NCI-H146 treated with DMSO at 0.1 percent for 48 hours (cell line): ENCODE data around the gene FRMD4A.
"Not testable (repeated sequence)": the region's sequence is repeated elsewhere in the genome, so short reads cannot be mapped to it uniquely, and the experiment has no call there.

Experiments used
- DNase-seq: peaks from one replicate; lab custom pipeline; 2025; ENCODE audit not compliant: unreplicated experiment; lab: John Stamatoyannopoulos, UW

Gene FRMD4A

GRCh38 chr10:13865758-13866491 lies 464.8 kb downstream of the FRMD4A start:
- no peak for DNase-seq

- not testable (repeated sequence) for DNase-seq
These were observed 465.5 kb downstream of the FRMD4A start for GRCh38 chr10:13865220-13865619.

DNA sequence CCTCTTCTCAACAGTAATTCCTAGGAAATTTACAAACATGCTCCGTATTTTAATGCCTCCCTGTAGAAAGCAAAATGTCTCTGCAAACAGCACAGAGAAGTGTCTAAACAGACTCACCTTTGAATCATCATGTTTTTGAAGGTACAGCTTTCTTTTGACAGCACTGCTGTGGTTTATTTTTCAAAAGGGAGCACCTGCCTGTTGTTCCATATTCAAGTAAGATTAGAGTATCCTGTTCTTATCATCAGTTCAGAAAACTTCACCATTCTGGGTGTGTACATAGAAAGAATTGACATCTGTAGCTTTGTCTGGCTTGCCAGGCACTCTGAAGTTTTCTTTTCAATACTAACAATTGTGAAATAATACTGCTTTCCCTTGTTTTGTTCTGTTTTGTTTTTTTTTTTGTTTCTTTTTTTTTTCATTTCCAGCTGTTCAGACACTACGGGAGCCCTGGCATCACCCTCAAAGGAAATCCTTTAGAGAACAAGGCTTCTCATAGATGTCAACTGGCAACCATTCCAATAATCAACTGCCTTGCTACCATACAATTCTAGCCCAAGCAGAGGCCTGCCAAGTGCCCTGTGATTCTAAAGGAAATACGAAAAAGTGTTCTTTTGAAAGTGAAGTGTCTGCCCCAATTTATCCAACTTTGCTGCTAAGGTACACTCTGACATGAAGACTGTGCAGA lies 468.0 kb downstream of the FRMD4A start:
- peak; percentile 23 for DNase-seq

DNA sequence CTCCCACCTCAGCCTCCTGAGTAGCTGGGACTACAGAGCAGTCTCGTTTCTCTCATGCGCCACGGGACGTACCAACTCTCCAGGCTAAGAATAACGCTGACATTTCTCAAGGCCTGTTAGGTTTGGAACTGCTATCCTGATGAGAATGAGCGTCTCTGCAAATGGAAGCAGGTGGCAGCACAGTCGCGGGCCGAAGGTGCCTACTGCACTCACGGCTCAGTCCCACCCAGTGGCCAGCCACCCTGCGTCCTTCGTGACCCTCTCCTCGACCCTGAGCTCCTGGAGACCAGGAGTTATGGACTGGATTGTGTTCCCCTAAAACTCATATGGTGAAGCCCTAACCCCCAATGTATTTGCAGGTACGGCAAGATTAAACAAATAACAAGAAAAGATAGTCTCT lies 469.8 kb downstream of the FRMD4A start:
- no peak for DNase-seq

DNA sequence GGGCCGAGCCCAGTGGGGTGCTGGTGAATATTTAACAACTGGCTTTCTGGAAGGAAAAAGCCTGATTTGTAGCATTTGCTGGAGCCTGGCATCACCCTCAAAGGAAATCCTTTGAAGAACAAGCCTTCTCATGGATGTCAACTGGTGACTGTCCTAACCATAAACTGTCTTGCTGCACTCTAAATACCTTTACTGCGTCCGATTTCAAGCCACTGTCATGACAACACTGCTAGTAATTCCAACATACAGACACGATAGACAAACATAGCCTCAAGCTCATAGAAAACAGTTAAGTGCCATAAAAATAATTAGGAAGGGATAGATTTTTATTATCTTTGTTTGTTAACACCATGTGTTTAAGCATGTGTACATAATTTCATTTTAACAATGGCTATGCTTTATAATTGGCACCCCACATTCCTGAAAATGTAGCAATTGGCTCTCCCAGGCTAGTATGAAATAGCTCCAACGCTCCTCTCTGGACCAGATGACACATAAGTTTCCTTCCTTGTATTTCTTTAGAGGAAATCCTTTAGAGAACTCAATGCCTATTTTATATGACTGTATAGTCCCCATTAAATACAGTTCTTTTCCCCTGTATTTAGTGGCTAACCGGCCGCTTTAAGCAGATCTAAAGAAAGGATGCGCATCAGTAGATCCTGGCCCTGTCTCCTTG lies 470.6 kb downstream of the FRMD4A start:
- DNase-seq: no peak

DNA sequence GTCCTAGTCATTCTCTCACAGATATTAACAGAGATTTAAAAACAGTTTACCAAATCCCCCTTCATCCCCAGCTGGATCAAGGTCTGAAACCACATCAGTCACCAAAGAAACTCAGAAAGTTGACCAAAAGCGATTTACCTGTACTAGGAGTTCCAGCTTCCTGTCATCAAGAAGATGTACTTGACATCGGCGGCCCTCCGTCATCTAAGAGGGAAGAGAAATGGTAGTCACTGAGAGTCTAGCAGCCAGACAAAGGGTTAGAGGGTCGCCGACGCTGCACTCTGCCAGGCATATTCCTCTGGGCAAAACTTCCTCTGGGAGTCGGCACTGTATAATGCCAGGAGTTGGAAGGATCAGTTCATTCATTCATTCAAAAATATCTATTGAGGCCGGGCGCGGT lies 472.0 kb downstream of the FRMD4A start:
- no peak for DNase-seq

DNA sequence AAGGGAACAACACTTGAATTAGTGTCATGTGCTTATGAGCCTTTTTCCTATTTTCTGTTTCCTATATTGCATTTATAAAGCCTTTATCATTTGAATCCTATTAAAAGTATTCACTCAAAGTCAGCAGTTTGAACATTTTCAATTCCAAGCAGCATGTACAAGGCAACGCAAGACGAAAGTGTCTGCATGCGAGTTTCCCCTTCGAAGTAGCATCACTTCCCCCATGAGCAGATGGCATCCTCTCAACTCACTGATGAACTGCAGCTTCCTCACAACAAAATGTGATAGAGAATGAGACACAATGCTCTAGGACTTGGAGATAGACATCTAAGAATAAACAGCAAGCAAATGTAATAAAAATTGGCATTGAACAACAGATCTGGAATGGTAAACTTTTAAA lies 473.3 kb downstream of the FRMD4A start:
- DNase-seq: no peak

DNA sequence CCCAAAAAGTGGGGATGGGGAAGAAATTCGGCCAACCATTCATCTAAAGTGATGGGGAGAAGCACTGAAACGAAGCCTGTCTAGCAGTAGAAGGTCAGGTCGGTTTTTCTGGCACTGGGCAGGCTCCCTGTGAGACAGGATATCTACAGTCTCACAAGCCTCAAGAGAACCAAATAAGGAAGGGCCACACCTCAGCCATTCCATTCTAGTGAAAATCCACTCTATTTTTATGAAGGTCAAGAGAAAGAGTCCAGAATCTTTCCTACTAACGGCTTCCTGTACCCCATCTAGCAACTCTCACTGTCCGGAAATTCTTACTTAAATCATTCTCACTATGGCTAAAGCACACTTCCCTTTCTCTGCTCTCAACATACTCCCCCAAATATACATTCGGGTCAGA lies 476.9 kb downstream of the FRMD4A start:
- no peak for DNase-seq

GRCh38 chr10:13852872-13853271 lies 477.9 kb downstream of the FRMD4A start:
- no peak for DNase-seq

DNA sequence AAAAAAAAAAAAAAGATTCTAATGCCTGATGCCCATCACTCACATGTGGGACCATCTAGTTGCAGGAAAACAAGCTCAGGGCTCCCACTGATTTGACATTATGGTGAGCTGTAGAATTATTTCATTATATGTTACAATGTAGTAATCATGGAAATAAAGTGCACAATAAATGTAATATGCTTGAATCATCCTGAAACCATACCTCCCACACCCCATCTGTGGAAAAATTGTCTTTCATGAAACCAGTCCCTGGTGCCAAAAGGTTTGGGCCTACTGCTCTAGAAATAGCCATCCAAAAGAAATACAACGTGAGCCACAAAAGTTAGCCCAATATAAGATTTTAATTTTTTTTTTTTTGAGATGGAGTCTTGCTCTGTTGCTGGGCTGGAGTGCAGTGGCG lies 478.8 kb downstream of the FRMD4A start:
- no peak for DNase-seq

DNA sequence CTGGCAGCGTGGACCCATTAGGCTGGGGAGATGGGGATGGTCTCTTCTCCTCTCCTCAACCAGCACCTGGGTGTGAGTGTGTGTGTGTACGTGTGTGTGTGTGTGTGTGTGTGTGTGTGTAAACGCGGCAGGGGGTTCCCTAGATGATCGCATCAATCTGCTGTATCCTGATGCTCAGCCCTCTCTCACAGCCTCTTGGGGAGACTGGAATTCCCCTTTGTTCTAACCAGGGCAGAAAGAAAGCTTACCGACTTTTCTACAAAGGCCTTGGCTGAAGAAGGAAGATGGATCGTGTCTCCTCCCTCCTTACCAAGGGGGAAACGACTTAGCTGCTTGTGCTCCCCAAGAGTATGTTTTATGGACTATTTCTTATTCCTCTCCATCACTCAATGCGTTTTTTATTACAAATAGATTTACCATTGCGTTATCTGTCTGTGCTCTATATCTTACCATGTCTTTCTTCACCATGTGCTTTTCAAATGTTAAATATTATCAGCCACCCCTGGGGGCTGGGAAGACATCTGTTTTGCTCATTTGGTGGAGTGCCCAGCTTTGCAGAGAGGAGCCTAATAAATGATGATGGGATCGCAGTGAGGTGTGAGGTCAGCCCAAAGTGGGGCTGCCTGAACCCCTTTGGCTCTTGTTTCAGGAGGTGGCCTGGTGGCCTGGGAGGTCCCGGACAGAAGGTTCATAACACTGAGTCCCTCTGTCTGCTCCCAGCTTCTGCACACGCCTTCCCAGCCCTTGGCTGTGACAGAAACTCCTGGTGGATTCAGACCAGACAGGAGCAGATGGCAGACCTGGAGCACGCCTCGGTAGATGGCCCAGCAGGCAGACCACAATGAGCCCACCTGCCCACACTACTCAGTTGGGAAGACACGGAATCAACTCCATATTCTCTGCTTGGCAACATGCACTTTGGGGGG lies 481.9 kb downstream of the FRMD4A start:
- DNase-seq: no peak

DNA sequence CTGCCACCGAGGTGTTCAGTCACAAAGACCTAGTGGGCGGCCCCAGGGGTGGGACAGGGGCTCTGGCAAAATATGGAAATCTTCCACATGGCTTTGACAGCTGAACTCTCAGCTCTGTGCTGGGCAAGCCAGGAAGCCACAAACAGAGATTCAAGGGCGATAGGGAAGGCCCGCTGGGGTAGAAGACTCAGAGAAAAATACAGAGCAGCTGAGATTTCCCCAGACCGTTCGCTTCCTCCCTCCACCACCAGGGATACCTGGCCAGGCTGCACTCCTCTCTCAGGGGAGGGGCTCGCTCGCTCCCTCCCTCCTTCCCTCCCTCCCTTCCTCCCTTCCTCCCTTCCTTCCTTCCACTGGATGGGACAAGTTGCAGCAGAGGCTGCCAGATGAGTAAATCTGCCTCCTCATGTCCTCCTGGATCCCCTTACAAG lies 483.5 kb downstream of the FRMD4A start:
- no peak for DNase-seq

GRCh38 chr10:13845897-13846296 lies 484.8 kb downstream of the FRMD4A start:
- DNase-seq: no peak

- DNase-seq: no peak
These were observed 486.1 kb downstream of the FRMD4A start for GRCh38 chr10:13844651-13845050.

DNA sequence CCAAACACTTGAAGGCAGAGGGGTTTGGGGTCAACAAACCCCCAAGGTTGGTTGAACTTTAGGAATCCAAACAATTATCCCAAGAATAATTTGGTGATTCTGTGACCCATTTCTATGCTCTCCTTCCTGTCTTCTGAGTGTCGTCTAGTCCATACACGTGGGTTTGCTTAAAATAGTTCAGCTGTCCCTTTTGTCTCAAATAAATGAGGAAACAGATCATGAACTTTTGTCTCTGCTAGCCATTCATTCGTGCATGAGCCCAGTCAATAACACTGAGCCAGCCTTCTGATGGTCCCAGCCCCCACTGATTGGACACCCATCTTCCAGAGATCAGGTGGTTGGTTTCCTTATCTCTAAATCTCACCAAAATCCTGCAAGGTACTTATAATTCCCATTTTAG lies 488.6 kb downstream of the FRMD4A start:
- no peak for DNase-seq

DNA sequence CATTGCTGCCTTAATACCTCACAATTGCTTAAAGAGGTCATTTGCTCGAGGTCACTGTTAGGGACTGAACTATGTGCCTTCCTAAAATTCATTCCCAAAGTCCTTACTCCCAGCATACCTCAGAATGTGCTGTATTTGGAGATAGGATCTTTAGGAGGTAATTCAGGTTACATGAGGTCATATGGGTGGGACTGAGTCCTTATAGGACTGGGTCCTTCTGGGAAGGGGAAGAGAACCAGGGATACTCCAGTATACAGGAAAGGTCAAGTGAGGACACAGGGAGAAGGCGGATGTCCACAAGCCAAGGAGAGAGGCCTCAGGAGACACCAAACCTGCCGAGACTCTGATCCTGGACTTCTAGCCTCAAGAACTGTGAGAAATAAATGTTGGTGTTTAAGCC lies 490.7 kb downstream of the FRMD4A start:
- no peak for DNase-seq

GRCh38 chr10:13839430-13839990 lies 491.2 kb downstream of the FRMD4A start:
- DNase-seq: no peak

DNA sequence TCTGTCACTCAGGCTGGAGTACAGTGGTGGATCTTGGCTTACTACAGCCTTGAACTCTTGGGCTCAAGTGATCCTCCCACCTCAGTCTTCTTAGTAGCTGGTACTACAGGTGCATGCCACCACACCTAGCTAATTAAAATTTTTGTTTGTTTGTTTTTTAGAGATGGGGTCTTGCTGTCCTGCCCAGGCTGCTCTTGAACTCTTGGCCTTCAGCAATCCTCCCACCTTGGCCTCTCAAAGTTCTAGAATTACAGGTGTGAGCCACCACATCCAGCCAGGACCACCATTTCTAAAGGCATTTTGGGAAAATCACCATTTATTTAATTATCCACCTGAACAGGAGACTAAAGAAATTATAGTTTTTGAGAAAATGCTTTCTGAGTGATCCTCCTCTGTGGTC lies 491.7 kb downstream of the FRMD4A start:
- DNase-seq: no peak

- DNase-seq: no peak
These were observed 492.8 kb downstream of the FRMD4A start for GRCh38 chr10:13837966-13838365.

- peak; percentile 78 for DNase-seq
These were observed 496.0 kb downstream of the FRMD4A start for GRCh38 chr10:13834581-13835286.
